ENCODE results near the gene GCH1. TPM values are rescaled to one million over a fixed set of nuclear protein-coding genes. Genes with fewer than 3 reads are reported as not detected.

GCH1 gene, protein sequence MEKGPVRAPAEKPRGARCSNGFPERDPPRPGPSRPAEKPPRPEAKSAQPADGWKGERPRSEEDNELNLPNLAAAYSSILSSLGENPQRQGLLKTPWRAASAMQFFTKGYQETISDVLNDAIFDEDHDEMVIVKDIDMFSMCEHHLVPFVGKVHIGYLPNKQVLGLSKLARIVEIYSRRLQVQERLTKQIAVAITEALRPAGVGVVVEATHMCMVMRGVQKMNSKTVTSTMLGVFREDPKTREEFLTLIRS
- polyA plus RNA-seq (4.9 and 5.0 TPM in 2 replicates), polyA minus RNA-seq (3.0 and 4.4 TPM in 2 replicates)

DNA sequence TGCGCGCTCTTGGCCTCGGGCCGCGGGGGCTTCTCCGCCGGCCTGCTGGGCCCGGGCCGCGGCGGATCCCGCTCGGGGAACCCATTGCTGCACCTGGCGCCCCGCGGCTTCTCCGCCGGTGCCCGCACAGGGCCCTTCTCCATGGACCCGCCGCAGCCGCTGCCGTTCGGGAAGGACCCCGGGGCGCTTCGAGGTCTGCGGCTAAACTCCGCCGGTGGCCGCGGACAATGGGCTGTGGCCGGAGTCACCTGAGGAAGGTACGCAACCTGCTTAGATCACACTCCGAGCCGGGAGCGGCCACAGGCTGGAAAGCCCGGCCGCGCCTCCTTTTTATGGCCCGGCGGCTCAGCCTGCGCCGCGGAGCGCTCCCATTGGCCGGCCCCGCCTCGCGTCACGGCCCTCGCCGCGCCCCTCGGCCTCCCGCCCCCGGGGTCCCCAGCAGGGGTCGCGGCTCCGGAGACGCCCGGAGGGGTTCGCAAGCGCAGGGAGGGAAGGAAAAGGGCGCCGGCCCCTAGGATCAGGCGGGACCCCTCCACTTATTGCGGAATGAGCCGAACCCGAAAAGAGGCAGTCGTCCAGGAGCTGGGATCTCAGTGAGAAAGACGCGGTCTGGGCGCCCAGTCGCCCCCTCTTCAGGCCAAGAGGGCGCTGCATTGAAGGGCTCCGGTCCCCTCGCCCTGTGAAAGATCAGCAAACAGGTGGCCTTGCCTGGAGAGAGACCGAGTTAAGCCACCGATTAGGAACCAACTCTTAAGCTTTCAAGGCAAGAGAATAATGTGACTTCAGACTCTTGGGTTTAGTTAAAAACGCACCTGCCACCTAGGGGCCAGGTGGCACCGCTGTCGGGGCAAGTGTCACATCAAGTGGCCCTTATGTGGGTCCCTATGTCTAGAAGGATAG lies at the start of gene GCH1:
GCH1 (minus strand) TSS at position 306 of the 900 bp plus-strand sequence; CDS start at position 143, 163 bp downstream.
- Histone ChIP-seq H3K9me2 (ENCODE audit: insufficient read depth, low read length) (no peaks in the 10 kb centered on the region), H3K27me3 (ENCODE audit: insufficient read depth, low read depth, low read length) (peaks cover 21% of the 10 kb centered on the region), H3K79me2 (replicated peaks; ENCODE audit: insufficient read depth, low read length) (no peaks in the 10 kb centered on the region), H3K9me3 (ENCODE audit: low read length) (no peaks in the 10 kb centered on the region), H2AFZ (ENCODE audit: low read depth, low read length) (peak within 1 kb of the TSS; percentile 85), H3K9ac (ENCODE audit: low read length) (peak within 1 kb of the TSS; percentile 65), H3K4me3 (ENCODE audit: low read length) (peak within 1 kb of the TSS; percentile 94), H3K27ac (ENCODE audit: low read length) (no peak within 1 kb of the TSS), H3K36me3 (ENCODE audit: insufficient read depth, low read length) (no peaks in the 10 kb centered on the region), H4K20me1 (ENCODE audit: insufficient read depth) (no peaks in the 10 kb centered on the region), H3F3A (ENCODE audit: insufficient read depth, low read length, poor library complexity, severe bottlenecking) (no peaks in the 10 kb centered on the region), H3K4me2 (ENCODE audit: low read length) (peak within 1 kb of the TSS; percentile 67)
- TF ChIP-seq RAD21 (conservative IDR thresholded peaks at IDR 0.05) = peak; percentile 5
- TF ChIP-seq SMC3 (conservative IDR thresholded peaks at IDR 0.05; ENCODE audit: poor library complexity) = peak; percentile 31
- TF ChIP-seq, protein P1, sequence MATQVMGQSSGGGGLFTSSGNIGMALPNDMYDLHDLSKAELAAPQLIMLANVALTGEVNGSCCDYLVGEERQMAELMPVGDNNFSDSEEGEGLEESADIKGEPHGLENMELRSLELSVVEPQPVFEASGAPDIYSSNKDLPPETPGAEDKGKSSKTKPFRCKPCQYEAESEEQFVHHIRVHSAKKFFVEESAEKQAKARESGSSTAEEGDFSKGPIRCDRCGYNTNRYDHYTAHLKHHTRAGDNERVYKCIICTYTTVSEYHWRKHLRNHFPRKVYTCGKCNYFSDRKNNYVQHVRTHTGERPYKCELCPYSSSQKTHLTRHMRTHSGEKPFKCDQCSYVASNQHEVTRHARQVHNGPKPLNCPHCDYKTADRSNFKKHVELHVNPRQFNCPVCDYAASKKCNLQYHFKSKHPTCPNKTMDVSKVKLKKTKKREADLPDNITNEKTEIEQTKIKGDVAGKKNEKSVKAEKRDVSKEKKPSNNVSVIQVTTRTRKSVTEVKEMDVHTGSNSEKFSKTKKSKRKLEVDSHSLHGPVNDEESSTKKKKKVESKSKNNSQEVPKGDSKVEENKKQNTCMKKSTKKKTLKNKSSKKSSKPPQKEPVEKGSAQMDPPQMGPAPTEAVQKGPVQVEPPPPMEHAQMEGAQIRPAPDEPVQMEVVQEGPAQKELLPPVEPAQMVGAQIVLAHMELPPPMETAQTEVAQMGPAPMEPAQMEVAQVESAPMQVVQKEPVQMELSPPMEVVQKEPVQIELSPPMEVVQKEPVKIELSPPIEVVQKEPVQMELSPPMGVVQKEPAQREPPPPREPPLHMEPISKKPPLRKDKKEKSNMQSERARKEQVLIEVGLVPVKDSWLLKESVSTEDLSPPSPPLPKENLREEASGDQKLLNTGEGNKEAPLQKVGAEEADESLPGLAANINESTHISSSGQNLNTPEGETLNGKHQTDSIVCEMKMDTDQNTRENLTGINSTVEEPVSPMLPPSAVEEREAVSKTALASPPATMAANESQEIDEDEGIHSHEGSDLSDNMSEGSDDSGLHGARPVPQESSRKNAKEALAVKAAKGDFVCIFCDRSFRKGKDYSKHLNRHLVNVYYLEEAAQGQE (IDR thresholded peaks at IDR 0.05; ENCODE audit: borderline replicate concordance) = no peak
- TF ChIP-seq, protein P2, sequence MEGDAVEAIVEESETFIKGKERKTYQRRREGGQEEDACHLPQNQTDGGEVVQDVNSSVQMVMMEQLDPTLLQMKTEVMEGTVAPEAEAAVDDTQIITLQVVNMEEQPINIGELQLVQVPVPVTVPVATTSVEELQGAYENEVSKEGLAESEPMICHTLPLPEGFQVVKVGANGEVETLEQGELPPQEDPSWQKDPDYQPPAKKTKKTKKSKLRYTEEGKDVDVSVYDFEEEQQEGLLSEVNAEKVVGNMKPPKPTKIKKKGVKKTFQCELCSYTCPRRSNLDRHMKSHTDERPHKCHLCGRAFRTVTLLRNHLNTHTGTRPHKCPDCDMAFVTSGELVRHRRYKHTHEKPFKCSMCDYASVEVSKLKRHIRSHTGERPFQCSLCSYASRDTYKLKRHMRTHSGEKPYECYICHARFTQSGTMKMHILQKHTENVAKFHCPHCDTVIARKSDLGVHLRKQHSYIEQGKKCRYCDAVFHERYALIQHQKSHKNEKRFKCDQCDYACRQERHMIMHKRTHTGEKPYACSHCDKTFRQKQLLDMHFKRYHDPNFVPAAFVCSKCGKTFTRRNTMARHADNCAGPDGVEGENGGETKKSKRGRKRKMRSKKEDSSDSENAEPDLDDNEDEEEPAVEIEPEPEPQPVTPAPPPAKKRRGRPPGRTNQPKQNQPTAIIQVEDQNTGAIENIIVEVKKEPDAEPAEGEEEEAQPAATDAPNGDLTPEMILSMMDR (IDR thresholded peaks at IDR 0.05; ENCODE audit: poor library complexity, severe bottlenecking) = peak; percentile 74
- TF ChIP-seq POLR2AphosphoS5 (IDR thresholded peaks at IDR 0.05) = peak; percentile 65
- no peak for TF ChIP-seq EP300 (conservative IDR thresholded peaks at IDR 0.05; ENCODE audit: poor library complexity, severe bottlenecking)

DNA sequence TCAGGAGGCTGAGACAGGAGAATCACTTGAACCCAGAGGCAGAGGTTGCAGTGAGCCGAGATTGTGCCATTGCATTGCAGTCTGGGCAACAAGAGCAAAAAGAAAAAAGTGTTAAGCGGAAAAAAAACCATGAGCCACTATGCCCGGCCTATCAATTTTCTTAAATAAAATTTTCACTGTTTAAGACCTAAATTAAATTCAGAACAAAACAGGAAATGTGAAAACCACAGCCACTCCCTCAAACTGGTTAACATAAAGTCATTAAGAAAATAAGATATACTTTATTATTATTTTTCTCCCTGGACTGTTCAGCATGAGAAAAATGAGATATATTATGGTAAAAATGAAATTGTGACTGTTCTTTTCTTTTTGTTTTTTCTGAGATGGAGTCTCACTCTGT lies 44.6 kb upstream of the GCH1 start:
- Histone ChIP-seq H2AFZ (ENCODE audit: low read depth, low read length) (no peak overlapping the region), H3K9me3 (ENCODE audit: low read length) (no peaks in the 10 kb centered on the region), H3F3A (ENCODE audit: insufficient read depth, low read length, poor library complexity, severe bottlenecking) (no peaks in the 10 kb centered on the region), H3K4me2 (ENCODE audit: low read length) (no peak overlapping the region), H3K27me3 (ENCODE audit: insufficient read depth, low read depth, low read length) (no peaks in the 10 kb centered on the region), H3K79me2 (replicated peaks; ENCODE audit: insufficient read depth, low read length) (no peaks in the 10 kb centered on the region), H3K9ac (ENCODE audit: low read length) (no peak overlapping the region), H3K4me3 (ENCODE audit: low read length) (no peak overlapping the region), H3K36me3 (ENCODE audit: insufficient read depth, low read length) (no peaks in the 10 kb centered on the region), H3K27ac (ENCODE audit: low read length) (no peak overlapping the region), H4K20me1 (ENCODE audit: insufficient read depth) (no peaks in the 10 kb centered on the region), H3K9me2 (ENCODE audit: insufficient read depth, low read length) (no peaks in the 10 kb centered on the region)
- TF ChIP-seq TAF1 (IDR thresholded peaks at IDR 0.05; ENCODE audit: low read depth) (no peak), RAD21 (conservative IDR thresholded peaks at IDR 0.05) (no peak), POLR2AphosphoS5 (IDR thresholded peaks at IDR 0.05) (no peak), SMC3 (conservative IDR thresholded peaks at IDR 0.05; ENCODE audit: poor library complexity) (no peak), EP300 (conservative IDR thresholded peaks at IDR 0.05; ENCODE audit: poor library complexity, severe bottlenecking) (no peak), MXI1 (conservative IDR thresholded peaks at IDR 0.05; ENCODE audit: poor library complexity, severe bottlenecking) (no peak), EZH2 (IDR thresholded peaks at IDR 0.05; ENCODE audit: borderline replicate concordance, insufficient read depth, low read length, poor library complexity, severe bottlenecking) (no peak)
- TF ChIP-seq, protein P2 (IDR thresholded peaks at IDR 0.05; ENCODE audit: poor library complexity, severe bottlenecking) = no peak
- TF ChIP-seq, protein P1 (IDR thresholded peaks at IDR 0.05; ENCODE audit: borderline replicate concordance) = no peak

Measured in neural cell (in vitro differentiated cells).